A172 (cell line): ENCODE results near the gene NPY1R. TPM values are rescaled to one million over a fixed set of nuclear protein-coding genes. Genes with fewer than 3 reads are reported as not detected.

Experiments
- DNase-seq: peaks from one replicate; pipeline ENCODE4 v3.0.0-alpha.2; 2015; ENCODE audit warnings: low spot score
- total RNA-seq: library from RNA; depleted of rRNA; stranded (reverse); fragments of >200 nt; shearing (Covaris generic); gene quantifications from 2 replicates; pipeline ENCODE4 v1.2.3, GENCODE V29; 2014; rRNA removed

NPY1R gene
- total RNA-seq, 1 experiment from 2014 or later: 1.4 TPM

DNA sequence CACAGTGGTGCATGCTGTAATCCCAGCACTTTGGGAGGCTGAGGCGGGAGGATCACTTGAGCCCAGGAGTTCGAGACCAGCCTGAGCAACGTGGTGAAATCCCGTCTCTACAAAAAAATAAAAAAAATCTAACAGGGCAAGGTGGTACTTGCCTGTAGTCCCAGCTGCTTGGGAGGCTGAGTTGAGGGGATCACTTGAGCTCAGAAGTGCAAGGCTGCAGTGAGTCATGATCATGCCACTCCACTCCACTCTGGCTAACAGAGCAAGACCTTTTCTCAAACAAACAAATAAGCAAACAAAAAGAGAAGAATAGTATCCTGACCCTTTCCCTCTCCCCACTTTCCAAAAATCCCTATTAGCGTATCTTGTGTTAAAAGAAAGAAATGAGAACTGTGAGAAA, 52.7 kb downstream of the NPY1R start:
- DNase-seq: no peak

DNA sequence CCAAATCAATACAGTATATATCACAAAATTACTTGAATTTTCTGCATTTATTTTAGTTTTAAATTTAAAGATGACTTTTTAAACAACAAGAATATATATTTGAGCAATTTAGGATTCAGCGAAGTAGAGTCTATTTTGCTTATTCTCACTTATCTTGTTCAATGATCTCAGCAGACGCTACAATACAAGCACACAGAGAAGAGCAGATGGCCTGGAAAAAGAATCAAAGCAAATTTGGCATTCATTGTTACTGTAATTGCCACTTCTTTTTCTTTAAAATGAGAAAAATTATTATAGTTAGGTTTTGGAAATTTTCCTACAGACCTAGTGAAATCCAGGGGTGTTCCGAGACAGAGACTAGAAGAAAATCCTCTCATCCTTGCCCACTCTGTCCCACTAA, 57.5 kb downstream of the NPY1R start:
- DNase-seq: no peak

Other genes starting within 250 kb of the NPY1R start
- 10.1 and 11.1 TPM in 2 replicates for gene NAF1, start 165.7 kb downstream of the NPY1R start, total RNA-seq
- gene NPY5R, start 11.3 kb upstream of the NPY1R start, total RNA-seq: not detected in 2 replicates
- 0.21 TPM in 1 of 2 replicates, not detected in the other for gene TKTL2, start 141.2 kb upstream of the NPY1R start, total RNA-seq
- 54.5 and 72.0 TPM in 2 replicates for gene TMA16, start 162.1 kb upstream of the NPY1R start, total RNA-seq